HG03378 (cell line): ENCODE measurements around the gene CDH22.

Source experiments
- ATAC-seq: cut with Tn5 transposase; IDR thresholded peaks from one replicate; pipeline ENCODE4 v1.9.1; 2021; ENCODE audit warnings: mild to moderate bottlenecking, moderate library complexity; ENCODE audit not compliant: unreplicated experiment

The CDH22 gene

DNA sequence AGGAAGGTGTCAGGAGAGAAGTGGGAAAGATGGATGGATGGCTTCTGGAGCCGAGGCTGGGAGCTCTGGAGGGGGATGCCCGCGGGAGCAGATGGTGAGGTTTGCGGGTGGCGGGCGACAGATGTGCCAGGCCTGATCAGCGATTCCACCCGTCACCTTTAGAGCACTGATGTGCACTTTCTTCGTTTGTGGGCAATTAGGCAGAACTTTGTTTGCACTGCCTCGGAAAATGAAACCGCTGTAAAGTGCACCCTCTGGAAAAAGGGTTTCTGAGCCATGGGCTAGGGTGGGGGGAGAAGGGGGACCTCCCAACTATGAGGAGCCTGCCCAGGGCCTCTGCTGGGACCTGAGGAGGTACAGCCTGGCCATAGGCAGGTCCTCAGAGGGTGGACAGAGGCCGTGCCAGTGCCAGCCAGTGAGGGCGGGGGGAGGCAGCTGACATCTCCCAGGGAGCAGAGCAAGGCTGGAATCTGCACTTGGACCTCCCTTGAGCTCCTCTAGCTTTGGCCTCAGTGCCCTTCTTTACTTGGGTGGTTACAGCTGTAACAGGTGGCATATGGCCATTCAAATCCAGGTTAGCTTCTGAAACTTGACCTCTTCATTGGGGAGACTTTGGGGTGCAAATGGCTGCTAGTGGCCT lies 131.4 kb downstream of the CDH22 start:
- ATAC-seq: no peak

DNA sequence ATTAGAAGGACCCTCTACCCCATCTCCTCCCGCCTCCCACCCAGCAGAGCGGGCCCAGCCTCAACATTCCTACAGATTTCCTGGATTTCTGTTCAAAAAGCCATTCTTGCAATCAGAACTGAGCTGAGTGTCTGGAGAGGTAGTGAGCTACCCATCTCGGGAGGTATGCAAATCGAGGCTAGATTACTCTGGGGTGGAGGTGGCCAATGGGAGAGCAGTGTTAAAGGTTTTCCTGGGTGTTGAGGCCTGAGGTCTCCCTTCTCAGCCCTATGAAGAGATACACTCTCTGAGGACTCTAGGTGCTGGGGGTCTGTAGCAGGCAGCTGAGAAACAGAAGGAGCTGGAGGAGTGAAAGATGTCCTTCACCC lies 133.2 kb downstream of the CDH22 start:
- ATAC-seq: no peak

- ATAC-seq: no peak
Observed at GRCh38 chr20:46174469-46175126, 133.7 kb downstream of the CDH22 start.

- no peak for ATAC-seq
Observed at GRCh38 chr20:46173652-46174468, 134.4 kb downstream of the CDH22 start.

DNA sequence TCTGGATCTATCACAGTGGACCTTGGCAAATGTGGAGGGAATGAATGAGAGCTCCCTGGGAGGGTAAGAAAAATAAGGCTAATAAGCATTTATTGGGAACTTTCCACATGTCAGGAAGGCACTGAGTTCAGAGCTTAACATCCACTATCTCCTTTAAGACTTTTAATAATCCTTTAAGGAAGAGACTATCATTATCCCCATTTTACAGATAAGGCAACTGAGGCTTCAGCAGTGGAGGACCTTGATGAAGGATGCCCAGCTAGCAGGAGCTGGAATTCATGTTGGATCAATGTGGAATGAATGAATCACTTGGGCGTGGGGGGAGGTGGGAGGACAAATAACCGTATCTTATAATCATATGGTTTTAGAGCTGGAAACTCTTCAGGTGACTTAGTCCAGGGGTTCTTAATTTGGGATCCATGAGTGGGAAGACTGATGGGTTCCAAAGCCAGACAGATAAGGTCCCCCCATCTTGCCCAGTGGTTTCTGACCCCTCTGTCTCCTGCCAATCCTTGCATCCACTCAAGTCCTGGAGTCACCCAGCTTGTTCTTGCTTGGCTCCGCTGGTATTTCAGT lies 135.2 kb downstream of the CDH22 start:
- no peak for ATAC-seq

DNA sequence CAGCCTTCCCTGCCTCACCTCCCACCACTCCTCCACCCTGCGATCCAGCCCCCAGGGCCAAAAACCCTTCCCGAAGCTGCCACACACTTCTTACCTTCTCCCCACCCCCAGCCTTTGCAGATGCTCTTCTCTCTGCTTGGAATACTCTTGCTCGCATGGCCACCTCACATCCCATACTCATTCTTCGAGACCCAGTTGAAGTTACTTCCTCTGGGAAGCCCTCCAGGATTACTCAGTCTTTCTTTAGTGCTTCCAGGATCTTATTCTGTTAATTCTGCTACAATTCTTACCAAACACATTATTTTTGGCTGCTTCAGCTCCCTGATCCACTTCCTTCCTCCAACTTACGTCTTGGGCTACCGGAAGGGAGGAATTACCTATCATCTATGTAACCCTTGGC lies 135.8 kb downstream of the CDH22 start:
- ATAC-seq: no peak

GRCh38 chr20:46171909-46172308 lies 136.4 kb downstream of the CDH22 start:
- ATAC-seq: no peak

DNA sequence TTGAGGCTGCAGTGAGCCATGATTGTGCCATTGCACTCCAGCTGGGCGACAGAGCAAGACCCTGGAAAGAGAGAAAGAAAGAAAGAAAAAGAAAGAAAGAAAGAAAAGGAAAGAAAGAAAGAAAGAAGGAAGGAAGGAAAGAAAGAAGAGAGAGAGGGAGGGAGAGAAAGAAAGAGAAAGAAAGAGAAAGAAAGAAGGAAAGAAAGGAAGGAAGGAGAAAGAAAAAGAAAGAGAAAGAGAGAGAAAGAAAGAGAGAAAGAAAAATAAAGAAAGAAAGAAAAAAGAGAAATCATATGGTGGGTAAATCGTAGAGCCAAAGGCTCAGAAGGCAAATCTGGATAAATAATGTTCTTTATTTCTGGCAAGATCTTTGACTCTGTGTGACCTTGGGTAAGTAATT lies 136.8 kb downstream of the CDH22 start:
- no peak for ATAC-seq

GRCh38 chr20:46169245-46170171 lies 138.8 kb downstream of the CDH22 start:
- no peak for ATAC-seq

GRCh38 chr20:46168438-46168837 lies 139.9 kb downstream of the CDH22 start:
- no peak for ATAC-seq

GRCh38 chr20:46167080-46167479 lies 141.2 kb downstream of the CDH22 start:
- ATAC-seq: no peak

DNA sequence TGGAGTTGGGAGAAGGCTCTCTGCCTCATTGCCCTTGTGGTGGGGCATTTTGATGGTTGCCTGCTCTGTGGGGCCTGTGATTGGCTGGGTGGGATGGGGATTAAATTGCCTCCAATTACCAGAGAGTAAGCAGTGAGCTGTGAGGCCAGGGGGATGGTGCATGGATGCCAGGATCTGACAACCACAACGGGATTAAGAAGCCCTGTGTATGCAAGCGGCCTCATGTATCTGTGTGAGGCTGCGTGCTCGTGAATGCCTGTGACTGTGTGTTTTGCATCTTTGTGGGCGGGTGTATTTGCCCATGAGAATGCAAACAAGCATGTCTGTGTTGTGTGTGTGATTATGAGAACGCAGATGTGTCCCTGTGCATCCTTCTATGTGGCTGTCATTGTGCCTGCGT lies 144.0 kb downstream of the CDH22 start:
- no peak for ATAC-seq

DNA sequence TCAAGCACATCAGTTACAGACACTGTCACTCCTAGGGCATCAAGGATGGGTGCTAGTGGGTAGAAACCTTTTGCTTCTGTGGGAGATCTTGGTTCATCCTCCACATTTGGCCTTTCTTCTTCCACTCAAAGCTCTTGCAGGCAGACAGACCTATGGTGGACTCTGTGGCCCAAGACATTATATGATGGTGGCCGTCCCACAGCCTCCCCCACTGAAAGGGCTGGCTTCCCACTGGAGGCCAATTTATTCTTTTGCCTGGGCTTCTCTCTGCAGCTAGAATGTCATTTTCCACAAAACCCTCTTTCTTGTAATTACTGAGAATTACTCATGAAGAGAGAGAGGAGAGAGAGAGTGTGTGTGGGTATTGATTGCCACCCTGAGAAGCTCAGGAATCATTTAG lies 146.4 kb downstream of the CDH22 start:
- no peak for ATAC-seq

DNA sequence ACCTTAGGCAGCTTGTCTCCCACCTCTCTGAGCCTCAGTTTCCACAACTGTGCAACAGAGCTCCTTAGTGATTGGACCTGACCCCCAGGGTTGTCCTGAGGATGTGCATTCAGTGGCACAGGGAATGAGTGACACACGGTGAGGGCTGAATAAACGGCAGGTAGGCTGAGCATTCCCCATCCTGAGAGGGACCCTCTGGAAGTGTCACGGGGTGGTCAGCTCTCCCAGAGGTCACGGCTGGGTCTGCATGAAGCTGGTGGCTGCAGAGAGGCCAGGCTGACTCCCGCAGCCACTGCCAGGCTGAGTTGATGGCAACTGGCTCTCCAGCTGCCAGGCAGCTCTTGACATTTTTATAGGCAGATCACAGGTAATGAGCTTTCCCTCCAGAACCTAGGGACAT lies 147.6 kb downstream of the CDH22 start:
- no peak for ATAC-seq

GRCh38 chr20:46159101-46159897 lies 149.0 kb downstream of the CDH22 start:
- no peak for ATAC-seq

DNA sequence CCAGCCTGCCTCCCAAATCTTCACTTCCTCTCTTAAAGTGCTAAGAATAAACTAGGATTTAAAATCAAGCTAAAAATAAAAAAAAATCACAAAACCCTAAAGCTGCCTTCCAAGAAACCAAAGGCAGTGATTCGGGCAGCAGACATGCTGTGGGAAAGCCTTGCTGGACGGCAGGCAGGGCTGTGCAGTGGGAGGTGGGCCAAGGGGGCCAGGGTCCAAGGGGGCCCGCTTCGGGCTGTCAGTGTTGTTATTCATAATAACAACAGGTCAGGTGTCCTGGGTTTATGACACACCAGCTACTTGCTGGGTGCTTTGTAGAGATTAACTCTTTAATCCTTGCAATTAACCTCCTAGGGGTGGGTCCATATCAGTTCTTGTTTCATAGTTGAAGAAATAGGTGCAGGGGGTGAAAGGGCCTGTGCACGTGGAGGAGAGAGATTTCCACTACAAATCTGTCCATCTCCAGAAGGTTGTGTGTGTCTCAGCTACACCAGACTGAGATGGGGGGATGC lies 149.8 kb downstream of the CDH22 start:
- no peak for ATAC-seq

DNA sequence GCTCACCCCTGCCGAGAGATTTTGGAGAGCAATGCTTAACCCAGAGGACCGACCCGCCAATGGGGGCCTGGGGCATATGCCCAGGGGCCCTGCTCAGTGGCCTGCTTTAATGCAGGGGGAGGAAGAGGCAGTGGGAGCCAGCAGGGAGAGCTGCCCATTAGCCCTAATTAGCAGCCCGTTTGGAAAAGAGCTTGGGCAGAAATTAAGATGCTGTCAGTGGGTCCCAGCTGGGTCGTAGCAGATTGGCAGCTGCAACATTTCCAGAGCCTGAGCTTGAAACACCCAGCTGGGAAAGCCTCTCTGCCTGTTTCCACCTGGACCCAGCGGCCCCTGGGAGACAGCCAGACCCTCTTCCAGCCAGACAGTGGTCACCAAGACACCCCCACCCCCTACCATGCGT lies 150.7 kb downstream of the CDH22 start:
- ATAC-seq: no peak

DNA sequence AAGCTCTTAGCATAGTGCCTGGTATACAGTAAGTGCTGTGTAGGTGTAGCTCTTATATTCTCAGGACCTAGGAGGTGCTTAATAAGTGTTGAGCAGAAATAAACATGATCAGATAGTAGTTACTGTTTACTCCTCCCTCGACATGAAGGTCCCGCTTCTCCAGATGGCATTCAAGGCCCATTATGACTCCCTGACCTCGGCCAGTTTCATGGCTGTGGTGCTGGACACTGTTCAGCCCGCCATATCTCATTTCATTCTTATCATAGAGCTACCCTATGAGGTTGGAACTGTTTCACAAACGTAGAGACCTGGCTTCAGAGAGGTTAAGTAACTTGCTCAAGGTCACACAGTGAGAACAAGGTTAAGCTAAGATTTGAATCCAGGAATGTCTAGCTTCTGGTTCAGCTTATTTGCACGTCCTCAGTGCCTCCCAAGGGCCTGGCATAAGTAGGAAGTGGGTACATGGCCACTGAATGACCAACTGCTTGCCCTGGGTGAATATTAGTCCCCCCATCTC lies 151.2 kb downstream of the CDH22 start:
- ATAC-seq: no peak

GRCh38 chr20:46156065-46156464 lies 152.2 kb downstream of the CDH22 start:
- no peak for ATAC-seq
